IPS DF 19.7 (cell line): ENCODE measurements around the gene FAM13C.

Source experiments
- DNase-seq: peaks from one replicate; pipeline ENCODE4 v3.0.0-alpha.2; 2013; ENCODE audit warnings: low read depth, low spot score

Gene FAM13C

GRCh38 chr10:59315465-59315864 lies 46.9 kb downstream of the FAM13C start:
- DNase-seq, result no peak

GRCh38 chr10:59314268-59314667 lies 48.1 kb downstream of the FAM13C start:
- no peak for DNase-seq

GRCh38 chr10:59312247-59312646 lies 50.1 kb downstream of the FAM13C start:
- no peak for DNase-seq

GRCh38 chr10:59311025-59311424 lies 51.3 kb downstream of the FAM13C start:
- DNase-seq, result no peak

GRCh38 chr10:59310324-59310914 lies 51.9 kb downstream of the FAM13C start:
- no peak for DNase-seq

GRCh38 chr10:59304521-59305097 lies 57.7 kb downstream of the FAM13C start:
- DNase-seq, result no peak

- no peak for DNase-seq
These were observed 59.3 kb downstream of the FAM13C start for GRCh38 chr10:59303018-59303417.

GRCh38 chr10:59302381-59302780 lies 60.0 kb downstream of the FAM13C start:
- DNase-seq, result no peak

- DNase-seq, result no peak
These were observed 61.1 kb downstream of the FAM13C start for GRCh38 chr10:59301067-59301754.

GRCh38 chr10:59300386-59300785 lies 62.0 kb downstream of the FAM13C start:
- DNase-seq, result no peak

- DNase-seq, result no peak
These were observed 62.4 kb downstream of the FAM13C start for GRCh38 chr10:59299933-59300332.

GRCh38 chr10:59290448-59290847 lies 71.9 kb downstream of the FAM13C start:
- DNase-seq, result no peak

GRCh38 chr10:59289853-59290252 lies 72.5 kb downstream of the FAM13C start:
- DNase-seq, result no peak

- DNase-seq, result no peak
These were observed 74.6 kb downstream of the FAM13C start for GRCh38 chr10:59287587-59288255.

- no peak for DNase-seq
These were observed 76.5 kb downstream of the FAM13C start for GRCh38 chr10:59285848-59286247.

- DNase-seq, result no peak
These were observed 77.3 kb downstream of the FAM13C start for GRCh38 chr10:59285073-59285472.

GRCh38 chr10:59284118-59284975 lies 78.0 kb downstream of the FAM13C start:
- no peak for DNase-seq

GRCh38 chr10:59283456-59284091 lies 78.8 kb downstream of the FAM13C start:
- DNase-seq, result no peak

GRCh38 chr10:59281861-59282260 lies 80.5 kb downstream of the FAM13C start:
- DNase-seq, result no peak

- DNase-seq, result no peak
These were observed 82.3 kb downstream of the FAM13C start for GRCh38 chr10:59279991-59280505.

GRCh38 chr10:59279476-59279875 lies 82.9 kb downstream of the FAM13C start:
- no peak for DNase-seq
